HG03060 (cell line): ENCODE results near the gene CPT1A.

Source experiments
- ATAC-seq: cut with Tn5 transposase; IDR thresholded peaks from one replicate; pipeline ENCODE4 v1.9.1; 2021; ENCODE audit warnings: low read depth, moderate number of reproducible peaks; ENCODE audit not compliant: unreplicated experiment

Gene CPT1A

GRCh38 chr11:68832476-68833181 is 9.1 kb downstream of the CPT1A start:
- no peak for ATAC-seq

GRCh38 chr11:68831124-68831523 is 10.6 kb downstream of the CPT1A start:
- ATAC-seq = no peak

- no peak for ATAC-seq
These were observed 12.1 kb downstream of the CPT1A start for GRCh38 chr11:68829581-68829980.

DNA sequence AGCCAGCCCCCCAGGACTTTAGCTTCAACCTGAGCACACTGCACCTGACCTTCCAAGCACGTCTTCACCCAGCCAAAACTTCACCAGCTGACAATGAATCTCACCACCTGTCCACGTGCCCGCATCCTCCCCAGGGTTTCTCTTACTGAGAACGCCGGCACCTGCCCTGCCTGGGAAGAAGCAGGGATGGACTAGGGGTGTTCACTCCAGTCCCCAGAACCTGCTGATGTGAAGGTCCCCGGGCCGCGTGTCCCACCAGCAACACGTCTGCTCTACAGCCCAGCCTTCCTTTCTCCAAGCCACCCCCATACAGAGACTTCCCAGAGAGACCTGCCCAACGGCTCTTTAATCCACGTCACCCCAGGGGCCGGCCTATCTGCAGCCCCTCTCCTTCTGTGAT is 12.8 kb downstream of the CPT1A start:
- no peak for ATAC-seq

- no peak for ATAC-seq
These were observed 13.4 kb downstream of the CPT1A start for GRCh38 chr11:68828155-68828931.

DNA sequence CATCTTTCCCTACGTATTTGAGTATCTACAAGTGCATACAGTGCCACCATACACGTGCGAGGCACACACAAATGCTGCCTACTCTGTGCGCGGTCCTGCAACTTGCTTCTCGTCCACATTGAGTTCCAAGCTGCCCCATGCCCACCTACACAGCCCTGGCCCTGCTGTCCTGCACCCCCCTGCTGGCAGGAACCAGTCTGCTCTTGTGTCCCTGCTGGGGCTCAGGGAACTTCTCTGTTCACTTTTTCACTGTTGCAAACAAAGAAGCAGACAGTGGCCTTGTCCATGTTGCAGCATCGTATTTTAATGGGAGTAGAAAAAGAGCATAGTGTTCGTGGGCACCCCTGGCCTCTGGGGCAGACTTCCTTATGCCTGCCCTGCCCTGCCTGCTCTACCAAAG is 14.0 kb downstream of the CPT1A start:
- no peak for ATAC-seq

DNA sequence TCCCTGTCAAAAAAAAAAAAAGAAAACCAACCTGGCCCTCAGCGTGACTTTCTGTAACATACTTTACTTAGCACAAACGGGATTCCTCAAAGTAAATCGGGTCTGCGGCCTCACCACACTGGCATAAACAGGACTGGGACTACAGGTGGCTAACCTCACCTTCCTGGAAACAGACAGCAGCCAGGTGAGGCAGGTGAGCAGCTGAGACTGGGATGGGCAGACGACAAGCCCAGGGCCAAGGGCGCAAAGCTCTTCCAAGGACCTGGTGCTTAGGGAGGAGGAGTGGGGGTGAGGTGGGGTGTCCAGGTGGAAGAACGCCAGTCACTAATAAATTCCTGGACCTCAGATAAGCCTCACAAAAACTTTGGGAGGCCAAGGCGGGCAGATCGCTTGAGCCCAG is 15.0 kb downstream of the CPT1A start:
- no peak for ATAC-seq

- ATAC-seq = no peak
These were observed 16.1 kb downstream of the CPT1A start for GRCh38 chr11:68825571-68825970.

DNA sequence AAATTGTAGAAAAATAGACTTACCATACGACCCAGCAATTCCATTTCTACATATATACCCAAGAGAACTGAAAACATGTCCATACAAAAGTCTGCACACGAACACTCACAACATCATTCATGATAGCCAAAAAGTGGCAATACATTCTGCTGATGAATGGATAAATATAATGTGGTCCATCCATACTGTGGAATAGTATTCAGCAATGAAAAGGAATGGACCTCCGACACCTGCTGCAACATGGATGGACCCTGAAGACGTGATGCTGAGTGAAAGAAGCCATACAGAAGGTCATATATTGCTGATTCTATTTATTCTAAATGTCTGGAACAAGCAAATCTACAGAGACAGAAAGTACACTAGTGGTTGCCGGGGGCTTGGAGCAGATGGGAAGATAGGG is 19.2 kb downstream of the CPT1A start:
- ATAC-seq = no peak

- ATAC-seq = no peak
These were observed 20.0 kb downstream of the CPT1A start for GRCh38 chr11:68821670-68822069.

GRCh38 chr11:68819362-68819761 is 22.4 kb downstream of the CPT1A start:
- ATAC-seq = no peak

DNA sequence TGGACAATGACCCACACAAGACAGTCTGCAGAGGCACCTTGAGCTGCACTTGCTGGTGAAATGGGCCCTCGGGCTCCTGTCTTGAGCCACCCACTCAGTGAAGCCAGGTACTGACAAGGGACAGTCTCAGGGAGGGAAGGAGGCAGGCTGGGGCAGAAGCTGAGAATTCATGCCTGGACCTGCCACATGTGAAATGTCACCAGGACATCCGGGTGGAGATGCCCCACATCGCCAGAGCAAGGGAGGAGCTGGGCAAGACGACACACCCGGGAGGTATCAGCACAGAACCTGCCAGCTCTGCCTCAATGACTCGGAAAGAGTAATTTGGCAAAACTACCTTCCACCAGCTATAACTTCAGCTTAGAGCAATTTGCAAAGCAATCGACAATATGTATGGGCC is 23.5 kb downstream of the CPT1A start:
- no peak for ATAC-seq

DNA sequence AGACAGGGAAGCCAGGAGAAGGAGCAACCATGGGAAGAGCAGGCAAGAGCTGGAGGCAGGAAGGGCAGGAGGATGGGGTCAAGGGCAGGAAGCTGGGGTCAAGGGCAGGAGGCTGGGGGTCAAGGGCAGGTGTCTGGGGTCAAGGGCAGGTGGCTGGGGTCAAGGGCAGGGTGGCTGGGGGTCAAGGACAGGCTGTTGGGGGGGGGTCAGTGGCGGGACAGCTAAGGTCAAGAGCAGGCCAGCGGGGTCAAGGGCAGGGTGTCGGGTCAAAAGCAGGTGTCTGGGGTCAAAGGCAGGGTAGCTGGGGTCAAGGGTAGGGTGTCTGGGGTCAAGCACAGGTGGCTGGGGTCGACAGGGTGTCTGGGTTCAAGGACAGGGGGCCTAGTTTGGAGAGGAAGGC is 24.2 kb downstream of the CPT1A start:
- no peak for ATAC-seq

DNA sequence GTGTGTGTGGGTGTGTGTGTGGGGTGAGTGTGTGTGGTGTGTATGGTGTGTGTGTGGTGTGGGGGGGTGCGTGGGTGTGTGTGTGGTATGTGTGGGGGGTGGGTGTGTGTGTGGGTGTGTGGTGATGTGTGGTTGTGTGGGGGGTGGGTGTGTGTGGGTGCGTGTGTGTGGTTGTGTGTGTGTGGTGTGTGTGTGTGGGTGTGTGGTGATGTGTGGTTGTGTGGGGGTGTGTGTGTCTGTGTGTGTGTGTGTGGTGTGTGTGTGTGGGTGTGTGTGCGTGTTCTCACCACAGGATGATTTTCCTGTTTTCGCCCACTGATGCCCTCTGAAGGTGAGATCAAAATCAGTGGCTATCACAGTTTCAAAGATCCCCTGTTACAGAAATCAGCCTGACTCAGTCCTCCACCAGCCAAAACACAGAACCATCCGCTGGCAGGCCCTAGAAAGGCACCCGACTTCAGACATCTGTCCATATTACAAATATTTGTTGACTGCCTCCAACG is 24.7 kb downstream of the CPT1A start:
- no peak for ATAC-seq

DNA sequence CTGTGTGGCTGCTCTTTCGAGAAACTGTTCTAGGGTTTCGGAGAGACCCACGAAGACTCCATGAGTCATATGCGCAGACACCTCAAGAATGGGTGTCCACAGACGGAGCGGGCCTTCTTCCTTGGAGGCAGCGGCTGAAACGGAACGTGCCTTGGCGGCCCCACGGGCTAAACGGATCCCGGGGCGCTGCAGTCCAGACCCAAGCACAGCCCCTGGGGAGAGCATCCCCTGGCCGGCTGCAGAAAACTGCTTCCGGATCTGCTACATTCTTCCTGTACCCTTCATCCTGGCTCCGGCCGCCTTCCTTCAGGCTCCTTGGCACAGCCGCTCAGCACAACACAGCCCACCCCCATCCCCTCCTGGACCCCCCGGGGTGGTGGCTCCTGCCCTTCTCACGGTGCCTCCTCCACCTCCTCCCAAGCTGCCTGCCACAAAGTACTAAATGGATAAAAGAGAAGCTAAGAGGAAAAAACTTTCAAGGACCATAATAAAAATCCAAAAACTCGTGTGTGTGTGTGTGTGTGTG is 25.4 kb downstream of the CPT1A start:
- no peak for ATAC-seq

- no peak for ATAC-seq
These were observed 27.9 kb downstream of the CPT1A start for GRCh38 chr11:68813773-68814172.

DNA sequence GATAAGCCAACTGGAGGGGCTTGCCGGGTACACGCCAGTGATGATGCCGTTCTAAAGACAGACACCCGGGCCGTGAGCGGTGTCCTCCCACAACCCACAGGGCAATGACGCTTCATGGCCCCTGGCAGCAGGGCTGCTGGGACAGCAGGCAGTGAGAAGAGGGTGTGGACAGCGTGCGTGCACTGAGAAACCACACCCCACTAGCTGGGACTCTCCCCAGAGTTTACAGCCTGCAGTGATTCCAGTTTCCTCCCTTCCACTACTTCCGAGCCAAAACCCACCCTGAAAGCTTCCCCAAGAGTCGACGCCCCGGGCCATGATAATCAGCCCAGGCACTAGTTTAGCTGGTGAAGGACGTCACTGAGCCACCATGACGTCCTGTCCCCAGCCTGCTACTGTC is 29.2 kb downstream of the CPT1A start:
- no peak for ATAC-seq

DNA sequence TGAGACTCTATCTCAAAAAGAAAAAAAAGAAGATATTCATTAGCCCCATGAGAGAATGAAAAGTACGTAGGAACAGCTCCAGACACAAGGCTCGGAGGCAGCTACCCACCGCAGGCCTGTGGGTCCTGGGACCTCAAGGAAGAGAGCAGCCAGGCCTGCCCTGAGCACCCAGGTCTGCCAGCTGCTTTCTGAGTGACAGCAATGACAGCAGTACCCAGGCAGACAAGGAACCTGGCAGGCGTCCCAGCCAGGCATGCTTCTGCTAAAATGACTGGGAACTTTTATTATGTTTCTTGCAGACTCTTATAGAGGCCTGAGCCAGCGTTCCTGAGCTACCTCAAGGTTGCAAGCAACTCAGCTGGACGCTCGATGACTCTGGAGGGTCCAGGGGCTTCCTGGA is 31.6 kb downstream of the CPT1A start:
- no peak for ATAC-seq

DNA sequence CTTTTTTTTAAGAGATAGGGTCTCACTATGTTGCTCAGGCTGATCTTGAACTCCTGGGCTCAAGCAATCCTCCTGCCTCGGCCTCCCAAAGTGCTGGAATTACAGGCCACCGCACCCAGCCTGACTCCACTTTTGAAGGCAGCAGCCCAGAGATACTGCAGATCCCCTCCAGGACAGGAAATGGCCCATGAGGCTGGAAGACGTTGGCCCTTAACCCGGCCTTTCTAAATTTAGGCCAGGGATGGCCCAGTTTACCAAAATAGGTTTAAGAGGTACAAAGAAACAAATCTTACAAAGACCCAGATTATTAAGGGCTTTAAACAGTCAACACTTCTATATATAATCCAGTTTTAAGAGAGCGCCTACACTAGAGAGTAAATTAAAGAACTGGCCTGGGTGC is 32.2 kb downstream of the CPT1A start:
- ATAC-seq = no peak

- no peak for ATAC-seq
These were observed 32.9 kb downstream of the CPT1A start for GRCh38 chr11:68808787-68809186.

GRCh38 chr11:68806931-68807844 is 34.5 kb downstream of the CPT1A start:
- ATAC-seq = no peak
